IPS DF 4.7 (cell line): ENCODE results near the gene RBFOX1.
"Not testable (repeated sequence)": the region's sequence is repeated elsewhere in the genome, so short reads cannot be mapped to it uniquely, and the experiment has no call there.

Source experiments
- DNase-seq: peaks from one replicate; pipeline ENCODE4 v3.0.0-alpha.2; 2013; ENCODE audit warnings: low spot score; ENCODE audit errors: extremely low read depth

RBFOX1 gene

DNA sequence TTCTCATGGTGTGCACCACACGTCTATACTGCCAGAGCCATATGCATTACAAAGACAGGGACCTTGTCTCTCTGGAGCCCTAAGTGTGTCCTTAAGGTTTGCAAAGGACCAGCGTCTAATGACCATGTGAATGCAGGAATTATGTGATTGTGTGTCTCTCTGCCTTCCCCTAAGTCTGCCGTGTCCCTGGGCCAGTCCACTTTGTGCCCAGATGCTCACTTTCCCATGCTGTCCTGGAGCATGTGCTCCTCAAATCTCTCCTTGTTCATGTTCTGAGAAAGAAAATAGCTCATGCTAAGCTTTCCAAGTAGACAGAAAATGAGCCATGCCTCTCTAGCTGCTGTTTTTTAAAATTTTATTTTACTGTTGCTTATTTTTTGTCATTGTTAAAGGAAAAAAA is 125.5 kb downstream of the RBFOX1 start:
- no peak for DNase-seq

DNA sequence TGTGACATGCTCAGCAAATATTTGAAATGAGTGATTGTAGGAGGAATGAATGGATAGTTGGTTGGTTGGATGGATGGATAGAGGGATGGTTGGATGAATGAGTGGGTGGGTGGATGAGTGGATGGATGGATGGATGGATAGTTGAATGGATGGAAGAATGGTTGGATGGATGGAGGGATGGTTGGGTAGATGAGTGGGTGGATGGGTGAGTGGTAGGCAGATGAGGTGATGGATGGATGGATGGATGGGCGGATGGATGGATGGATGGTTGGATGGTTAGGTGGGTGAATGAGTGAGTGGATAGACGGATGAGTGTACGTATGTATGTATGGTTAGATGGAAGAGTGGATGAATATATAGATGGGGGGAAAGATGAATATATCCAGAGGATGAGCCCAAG is 137.7 kb downstream of the RBFOX1 start:
- no peak for DNase-seq

DNA sequence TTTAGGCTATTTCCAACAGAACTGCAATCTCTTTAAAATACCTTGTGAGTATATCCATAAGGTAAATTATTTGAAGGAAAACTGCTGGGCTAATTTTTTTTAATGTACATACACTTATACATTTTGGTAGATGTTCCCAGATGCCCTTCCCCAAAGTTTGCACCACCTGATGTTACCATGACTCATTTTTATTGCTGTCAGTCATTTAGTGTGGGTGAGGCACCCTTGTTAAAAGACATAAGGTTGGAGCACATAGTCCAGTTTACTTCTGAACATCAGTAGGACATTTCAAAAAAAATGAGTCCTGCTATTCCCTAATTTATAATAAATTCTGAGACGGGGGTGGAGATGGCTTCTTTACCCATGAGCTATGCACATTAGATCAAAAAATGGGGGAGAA is 138.6 kb downstream of the RBFOX1 start:
- DNase-seq: no peak

DNA sequence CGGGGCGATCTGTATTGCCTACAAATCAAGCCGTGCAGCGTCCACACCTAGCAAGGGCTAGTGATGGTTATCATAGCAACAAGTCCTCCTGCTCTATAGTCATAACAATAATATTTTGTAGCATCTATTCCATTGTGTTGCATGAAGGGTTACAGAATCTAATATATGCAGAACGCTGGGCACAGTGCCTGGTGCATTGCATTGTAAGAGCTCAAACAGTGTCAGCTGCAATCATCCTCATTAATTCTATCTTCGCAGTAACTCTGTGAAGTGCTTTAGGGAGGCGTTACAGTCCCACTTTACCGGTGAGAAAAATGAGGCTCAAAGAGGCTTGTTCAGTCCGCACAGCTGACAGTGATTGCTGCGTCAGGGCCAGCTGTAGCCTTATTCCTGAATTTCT is 149.4 kb downstream of the RBFOX1 start:
- DNase-seq: no peak

DNA sequence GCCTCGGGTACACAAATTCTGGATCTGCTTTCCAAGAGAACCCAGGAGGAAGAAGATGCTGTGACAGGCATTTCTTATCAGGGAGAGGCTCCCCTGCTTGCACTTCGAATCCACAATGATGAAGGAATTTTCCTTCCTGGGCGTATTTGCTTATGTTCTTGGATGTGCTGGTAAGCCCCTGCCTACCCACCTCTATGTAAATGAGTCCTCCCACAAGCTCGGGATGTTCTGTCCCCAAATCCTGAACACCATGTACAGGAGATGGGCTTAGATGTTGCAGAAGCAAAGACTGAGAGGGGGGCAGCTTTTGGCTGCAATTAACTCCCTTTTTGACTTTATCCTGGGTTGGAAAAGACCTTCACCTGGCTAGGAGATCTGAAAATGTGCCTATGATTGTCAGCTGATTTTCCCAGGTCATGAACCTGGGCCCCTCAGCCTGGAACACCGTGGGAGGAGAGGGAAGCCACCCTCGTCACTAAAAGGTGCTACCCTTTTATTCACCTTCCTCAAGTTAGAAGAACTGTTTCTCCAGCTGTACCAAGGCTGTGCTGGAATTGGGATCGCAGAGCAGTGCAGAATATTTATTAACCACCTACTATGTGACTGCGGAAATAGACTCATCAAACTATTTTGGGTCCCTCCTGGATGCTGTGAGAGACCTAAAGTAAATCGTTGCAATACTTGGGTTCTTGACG is 150.1 kb downstream of the RBFOX1 start:
- no peak for DNase-seq

DNA sequence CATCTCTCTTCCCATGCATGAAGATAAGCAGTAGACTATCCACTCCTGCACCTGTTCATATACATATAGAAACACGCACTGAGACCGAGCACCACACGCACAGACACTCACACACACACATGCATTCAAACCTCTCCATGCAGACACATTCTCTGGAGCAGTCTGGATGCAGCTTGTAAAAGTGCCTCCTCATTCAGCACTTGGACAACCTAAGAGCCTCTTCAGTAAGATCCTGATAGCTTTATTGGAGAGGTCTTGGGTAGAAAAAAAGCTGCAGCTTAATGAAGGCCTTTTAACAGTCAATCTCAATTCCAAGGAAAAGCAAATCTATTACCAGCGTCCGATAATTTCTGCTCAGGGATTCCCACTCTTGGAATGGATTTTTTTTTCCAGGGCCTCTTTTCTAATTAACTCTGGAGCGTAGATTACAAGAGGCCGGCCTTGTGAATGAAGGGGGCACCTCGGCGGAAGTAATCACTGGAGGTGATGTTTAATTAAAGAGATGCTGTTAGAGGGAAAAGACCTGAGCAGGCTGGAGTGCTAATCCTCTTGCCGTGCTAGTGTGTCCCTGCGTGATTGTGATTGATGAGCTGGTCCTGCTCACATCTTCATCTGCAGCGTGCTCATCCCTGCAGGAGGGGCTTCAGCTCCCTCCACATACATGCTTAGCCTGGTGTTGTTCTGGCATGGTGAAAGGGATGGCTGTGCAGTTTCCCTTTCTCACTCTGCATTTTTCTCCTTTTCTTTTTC is 155.1 kb downstream of the RBFOX1 start:
- DNase-seq: no peak

DNA sequence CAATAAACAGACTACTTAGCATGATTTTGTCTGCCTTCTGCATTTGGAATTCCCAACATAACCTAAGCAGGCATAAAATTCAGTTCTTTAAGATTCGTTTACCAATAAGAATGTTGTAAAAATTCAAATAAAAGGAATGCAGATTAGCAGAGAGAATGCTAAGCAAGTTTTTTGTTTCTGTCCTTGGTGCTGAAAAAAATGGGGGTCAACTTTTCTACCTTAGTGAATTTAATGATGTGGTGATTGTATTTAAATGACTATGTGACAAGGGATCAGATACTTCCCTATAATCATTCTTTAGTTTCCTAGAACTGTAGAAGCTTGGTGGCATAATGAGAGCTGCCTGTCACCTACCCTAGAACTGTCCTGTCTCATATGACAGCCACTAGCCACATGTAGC is 159.5 kb downstream of the RBFOX1 start:
- no peak for DNase-seq

DNA sequence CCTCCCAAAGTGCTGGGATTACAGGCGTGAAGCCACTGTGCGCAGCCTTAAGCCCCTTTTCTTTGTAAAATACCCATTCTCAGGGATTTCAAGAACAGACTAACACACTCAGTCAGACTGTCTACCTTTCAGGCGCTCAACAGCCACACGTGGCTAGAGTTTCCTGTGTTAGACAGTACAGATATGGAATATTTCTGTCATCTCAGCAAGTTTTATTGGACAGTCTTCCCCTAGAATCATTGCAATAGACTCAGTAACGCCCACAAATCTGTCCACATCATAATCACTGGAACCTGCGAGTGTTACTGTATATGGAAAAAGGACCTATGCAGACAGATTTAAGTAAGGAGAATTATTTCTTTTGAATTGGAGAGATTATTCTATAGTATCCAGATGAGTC is 160.5 kb downstream of the RBFOX1 start:
- no peak for DNase-seq

DNA sequence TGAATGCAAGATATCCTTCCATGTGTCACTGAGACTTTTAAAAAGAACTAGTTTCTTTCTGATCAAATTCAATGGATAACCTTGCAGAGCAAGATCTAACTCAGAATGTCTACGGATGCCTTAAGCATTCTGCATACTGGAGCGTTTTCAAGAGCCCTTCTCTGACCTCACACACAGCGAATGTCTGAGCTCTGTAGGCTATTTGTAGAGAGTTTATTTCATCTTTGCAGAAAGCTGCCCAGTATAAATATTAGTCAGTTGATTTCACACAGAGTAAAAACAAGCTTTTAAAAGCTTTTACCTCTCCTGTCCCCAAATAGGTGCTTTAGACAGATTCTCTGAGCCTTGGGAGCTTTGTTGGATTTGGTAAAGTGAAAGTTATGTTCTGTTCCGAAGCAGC is 165.0 kb downstream of the RBFOX1 start:
- DNase-seq: no peak

DNA sequence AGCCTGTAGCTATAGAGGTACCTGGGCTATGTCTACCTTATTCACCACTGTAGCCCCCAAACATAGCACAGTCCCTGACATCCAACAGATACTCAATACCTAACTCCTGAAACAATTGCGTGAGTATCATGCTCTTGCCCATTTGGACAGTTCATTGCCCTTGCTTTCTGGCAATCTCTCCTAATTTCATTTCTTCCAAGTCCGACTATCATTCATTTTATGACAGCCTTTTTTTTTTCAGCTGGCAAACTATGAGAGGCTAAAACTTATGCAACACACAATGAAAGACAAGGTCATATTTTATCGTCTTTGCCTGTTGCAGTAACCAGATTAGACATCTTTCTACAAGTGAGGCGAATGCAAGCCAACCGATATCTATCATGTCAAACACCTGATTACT is 169.2 kb downstream of the RBFOX1 start:
- no peak for DNase-seq

DNA sequence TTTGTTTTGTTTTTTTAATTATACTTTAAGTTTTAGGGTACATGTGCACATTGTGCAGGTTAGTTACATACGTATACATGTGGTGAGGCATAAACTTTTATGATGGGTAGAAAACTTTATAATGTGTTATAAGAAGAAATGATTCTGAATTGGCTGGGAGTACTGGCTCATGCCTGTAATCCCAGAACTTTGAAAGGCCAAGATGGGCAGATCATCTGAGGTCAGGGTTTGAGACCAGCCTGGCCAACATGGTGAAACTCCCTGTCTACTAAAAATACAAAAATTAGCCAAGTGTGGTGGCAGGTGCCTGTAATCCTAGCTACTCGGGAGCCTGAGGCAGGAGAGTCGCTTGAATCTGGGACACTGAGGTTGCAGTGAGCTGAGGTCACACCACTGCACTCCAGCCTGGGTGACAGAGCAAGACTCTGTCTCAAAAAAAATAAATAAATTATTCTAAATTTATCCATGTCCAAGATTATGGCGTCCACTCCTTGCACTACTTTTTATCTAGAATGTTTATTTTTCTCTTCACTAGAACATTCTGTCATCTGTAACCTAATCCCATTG is 170.0 kb downstream of the RBFOX1 start:
- not testable (repeated sequence) for DNase-seq

DNA sequence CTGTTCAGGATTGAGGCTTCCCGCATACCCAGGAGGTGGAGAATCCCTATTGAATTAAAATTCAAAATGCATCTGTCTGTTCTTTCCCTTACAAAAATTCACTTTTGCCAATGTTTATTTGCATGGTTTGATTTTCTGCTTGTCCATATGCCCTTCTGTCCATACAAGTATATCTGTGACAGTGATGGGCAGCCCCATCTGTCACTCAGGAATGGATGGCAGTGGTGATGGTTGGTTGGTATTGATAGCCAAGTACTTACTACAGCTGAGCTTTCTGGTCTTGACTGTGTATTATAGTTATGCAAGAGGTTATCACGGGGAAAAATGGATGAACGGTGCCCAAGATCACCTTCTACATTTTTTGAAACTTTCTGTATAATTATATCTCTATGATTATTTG is 171.0 kb downstream of the RBFOX1 start:
- DNase-seq: no peak

DNA sequence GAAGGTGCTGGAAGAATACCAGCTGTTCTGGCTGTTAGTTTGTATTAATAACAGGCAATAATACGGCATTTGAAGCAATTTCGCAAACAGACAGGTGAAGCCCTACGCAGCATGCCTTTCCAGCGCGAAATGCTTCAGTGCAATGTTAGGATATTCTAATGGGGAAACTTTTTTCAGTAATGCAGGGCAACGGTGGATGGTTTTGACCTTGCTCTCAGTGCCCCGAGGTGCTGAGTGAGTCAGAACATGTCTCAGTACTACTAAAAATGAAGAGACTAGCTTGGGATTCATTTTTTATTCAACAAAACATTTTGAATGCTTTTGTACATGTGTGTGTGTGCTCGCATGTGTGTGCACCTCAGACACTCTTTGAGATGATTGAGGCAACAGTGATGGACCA is 172.2 kb downstream of the RBFOX1 start:
- DNase-seq: no peak

DNA sequence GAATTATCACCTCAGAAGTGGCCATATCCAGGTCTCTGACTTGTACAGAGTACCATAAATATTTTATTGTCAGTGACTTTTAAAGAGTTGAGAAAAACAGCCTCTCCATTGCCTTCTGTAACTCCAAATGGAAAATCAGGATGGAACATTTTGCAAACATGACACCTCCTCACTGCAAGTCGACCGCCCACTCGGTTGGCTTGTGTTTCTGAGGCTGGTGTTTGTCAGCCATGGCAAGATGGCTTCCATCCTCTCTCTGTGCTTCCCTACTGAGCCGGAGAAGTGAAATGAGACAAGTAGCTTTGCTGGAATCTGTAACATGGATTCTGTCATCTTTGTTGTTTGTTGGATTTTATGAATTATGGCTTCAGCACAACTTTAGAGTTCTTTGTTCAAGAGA is 172.8 kb downstream of the RBFOX1 start:
- DNase-seq: no peak

DNA sequence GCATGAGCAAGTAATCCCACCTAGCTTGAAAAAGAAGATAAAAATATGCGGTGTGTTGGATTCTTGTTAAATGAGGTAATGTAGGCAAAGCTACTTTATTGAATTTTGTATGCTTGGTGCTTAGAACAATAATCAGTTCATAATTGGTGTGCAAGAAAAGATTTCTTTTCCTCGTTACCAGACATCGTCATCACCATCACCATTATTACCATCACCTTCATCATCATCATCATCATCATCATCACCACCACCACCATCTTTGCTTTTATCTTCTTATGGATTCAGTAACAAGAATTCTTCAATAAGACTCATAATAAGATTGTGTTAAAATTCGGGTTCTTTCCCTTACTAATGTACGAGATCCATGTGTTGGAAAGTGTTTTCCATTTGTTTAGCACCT is 173.7 kb downstream of the RBFOX1 start:
- DNase-seq: no peak

DNA sequence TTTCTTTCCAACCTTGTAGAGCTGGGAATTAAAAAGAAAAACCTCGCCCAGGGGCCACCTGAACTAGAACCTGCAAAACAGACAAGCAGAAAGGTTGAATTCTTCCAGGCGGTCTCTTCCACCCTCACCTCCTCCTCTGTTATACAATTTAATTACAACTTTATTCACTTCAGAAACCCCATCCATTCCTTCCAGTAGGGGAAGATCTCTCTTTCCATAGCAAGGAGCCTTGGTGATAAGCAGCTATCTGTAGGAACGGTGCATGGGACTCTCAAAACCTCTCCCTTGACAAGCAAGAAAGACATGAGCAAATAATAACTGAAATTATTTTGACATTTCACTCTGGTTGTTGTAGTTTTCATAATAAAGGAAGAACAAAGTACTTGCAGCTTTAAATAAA is 176.0 kb downstream of the RBFOX1 start:
- no peak for DNase-seq

DNA sequence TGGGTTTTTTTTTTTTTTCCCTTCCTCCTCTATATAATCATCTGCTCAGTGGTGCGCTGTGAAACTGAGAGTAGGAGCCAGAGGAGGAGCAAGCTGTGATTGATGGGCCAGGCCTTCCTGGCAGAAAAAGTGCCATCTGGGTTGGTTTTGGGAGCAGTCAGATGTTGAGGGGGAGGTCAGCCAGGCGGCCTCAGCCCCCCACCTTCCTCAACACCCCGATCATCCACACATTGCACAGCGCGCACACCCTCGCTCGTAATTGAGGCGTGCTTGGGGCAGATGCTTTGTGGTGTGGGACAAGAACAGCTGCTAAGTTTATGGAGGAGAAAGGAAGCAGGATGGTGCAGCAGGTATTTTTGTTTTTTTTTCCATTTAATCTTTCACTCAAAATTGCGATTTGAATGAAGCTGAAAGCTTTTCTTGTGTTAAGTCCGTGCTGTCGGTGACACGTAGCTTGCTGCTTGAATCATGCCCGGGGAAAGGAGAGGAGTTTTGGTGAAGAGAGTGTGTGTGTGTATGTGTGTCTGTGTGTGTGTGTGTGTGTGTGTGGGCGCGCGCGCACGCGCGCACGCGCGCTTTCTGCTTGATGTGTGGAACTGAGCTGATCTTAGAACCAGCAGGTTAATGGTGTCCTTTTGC is 177.4 kb downstream of the RBFOX1 start:
- DNase-seq: no peak

DNA sequence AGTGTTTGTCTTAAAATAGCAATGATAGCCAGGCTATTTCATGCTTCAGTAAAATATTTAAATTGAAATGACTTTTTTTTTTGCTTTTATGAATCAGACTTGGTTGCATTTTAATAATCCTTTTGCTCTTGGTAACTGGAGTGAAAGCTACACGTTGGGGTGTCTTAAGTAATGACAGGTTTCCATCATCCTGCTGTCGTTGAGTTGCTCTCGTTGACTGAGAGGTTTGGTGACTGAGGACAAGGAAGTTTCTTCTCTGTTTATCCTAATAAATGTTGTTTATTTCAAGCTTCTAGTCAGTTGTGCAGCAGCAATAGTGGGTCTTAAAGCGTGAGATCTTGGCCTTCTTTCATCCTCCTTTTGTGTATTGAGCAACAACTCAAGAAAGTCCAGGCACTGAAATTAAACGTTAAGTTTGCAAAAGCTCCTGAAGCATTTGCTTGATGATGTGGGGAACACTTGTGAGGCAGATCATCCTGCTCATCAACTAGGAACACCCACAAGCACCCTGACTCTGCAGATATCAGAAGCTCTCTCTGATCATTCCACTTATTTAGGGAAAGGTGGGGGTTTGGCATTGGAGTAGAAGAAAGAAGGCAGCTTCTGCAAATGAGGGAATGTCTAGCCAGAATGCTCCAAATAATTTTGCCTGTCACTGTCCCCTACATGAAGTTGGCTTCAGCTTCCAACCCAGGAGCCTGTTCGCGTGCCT is 179.1 kb downstream of the RBFOX1 start:
- no peak for DNase-seq

DNA sequence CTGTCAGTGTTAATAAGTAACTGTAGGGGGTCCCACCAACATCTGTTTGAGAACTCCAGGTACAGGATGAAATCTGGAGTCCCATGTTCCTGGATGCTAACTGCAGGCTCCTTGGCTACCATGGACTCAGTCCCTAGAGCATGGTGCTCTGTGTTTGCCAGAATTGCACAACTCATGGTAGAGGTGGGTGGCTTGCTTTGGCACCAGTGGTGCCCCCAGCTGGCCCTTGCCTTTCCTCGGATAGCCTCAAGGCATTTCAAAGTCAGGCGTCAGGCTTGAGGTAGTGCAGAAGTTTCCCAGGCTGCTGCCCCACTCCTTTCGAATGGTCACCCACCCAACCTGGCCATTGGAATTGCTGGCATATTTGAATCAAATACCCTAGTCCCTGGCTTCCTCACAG is 179.9 kb downstream of the RBFOX1 start:
- no peak for DNase-seq

DNA sequence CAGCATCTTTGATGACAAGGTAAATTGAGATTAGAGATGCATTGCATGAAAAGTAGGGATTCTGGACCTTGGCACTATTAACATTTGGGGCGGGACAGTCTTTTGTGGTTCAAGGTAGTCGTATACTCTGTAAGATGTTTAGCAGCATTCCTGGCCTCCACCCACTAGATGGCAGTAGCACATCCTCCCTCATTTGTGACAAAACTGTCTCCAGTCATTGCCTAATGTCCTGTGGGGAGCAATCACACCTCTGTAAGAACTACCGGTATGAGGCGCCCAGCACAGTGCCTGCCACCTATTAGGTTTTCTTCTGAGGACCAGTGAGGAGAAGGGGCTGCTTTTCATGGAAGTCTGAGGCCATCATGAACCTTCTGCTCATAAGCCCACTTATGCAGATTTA is 180.8 kb downstream of the RBFOX1 start:
- DNase-seq: peak; percentile 36

DNA sequence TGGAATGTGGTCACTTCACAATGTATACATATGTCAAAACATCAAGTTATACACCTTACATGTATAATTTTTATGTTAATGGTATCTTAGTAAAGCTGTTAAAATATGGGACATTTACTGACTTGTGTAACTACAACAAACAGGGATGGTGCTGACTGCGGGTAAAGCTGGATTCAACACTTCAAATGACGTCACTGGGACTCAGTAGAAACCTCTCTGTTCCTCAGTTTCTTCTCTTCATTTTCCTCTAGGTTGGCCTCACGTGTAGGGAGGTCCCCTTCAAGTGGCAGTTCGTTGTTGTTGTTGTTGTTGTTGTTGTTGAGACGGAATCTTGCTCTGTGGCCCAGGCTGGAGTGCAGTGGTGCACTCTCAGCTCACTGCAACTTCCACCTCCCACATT is 182.9 kb downstream of the RBFOX1 start:
- no peak for DNase-seq

DNA sequence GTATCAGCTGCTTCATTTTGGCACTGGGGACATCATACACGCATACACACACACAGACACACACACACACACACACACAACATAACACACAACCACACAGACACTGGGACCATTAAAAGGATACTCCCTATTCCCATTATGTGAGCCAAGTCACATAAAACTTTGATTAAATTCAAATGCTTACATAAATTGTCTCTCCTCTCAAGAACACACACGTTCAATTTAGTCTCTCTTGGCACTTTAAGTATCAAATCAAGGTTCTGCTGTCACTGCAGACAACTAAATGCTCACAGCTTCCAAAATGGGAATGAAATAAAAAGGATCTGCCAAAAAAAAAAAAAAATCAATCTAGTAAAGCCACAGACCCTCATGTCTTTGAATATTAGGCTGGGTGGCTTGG is 184.9 kb downstream of the RBFOX1 start:
- no peak for DNase-seq
